Astrocyte of the cerebellum (primary cell): Measurements from ENCODE around the gene GRIK5.

Source experiments
- DNase-seq: peaks from one replicate; pipeline ENCODE4 v3.0.0-alpha.2; 2011; ENCODE audit warnings: low read depth
- H3K4me3 ChIP-seq: 2 replicates; pipeline ENCODE4 v1.5.1; 2011; ENCODE audit warnings: mild to moderate bottlenecking, low read depth, low read length, moderate library complexity
- in situ Hi-C: cut with HindIII; loops from 2 replicates; pipeline ENCODE4 v1.10.0; 2017; ENCODE audit warnings: low sequenced_read_pairs
- TF ChIP-seq, protein P1 (sequence below): IDR thresholded peaks from 2 replicates; pipeline ENCODE4 v1.5.1; 2012; ENCODE audit warnings: low read length, low read depth, moderate library complexity, mild to moderate bottlenecking; ENCODE audit errors: missing control alignments

The GRIK5 gene

DNA sequence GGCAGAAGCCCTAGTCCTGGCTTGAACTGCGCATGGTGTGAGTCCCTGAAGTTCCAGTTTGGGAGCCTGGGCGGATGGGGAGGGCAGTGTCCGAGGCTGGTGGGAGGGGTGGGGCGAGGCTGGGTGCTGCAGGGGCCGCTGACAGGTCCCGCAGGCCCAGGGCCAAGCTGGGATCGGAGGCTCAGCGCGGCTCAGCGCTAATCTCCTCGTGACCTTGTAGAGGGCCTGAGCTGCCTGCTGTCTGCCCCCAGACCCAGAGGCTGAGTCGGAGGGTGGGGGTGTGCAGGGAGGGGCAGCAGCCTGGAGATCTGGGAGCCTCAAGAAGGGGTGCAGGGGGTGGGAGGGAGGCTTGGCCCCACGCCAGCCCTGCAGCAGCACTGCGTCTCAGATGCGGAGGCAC lies 79.0 kb downstream of the GRIK5 start:
- TF ChIP-seq, protein P1, sequence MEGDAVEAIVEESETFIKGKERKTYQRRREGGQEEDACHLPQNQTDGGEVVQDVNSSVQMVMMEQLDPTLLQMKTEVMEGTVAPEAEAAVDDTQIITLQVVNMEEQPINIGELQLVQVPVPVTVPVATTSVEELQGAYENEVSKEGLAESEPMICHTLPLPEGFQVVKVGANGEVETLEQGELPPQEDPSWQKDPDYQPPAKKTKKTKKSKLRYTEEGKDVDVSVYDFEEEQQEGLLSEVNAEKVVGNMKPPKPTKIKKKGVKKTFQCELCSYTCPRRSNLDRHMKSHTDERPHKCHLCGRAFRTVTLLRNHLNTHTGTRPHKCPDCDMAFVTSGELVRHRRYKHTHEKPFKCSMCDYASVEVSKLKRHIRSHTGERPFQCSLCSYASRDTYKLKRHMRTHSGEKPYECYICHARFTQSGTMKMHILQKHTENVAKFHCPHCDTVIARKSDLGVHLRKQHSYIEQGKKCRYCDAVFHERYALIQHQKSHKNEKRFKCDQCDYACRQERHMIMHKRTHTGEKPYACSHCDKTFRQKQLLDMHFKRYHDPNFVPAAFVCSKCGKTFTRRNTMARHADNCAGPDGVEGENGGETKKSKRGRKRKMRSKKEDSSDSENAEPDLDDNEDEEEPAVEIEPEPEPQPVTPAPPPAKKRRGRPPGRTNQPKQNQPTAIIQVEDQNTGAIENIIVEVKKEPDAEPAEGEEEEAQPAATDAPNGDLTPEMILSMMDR: no peak
- DNase-seq: no peak
- in situ Hi-C loops: no loop called here

DNA sequence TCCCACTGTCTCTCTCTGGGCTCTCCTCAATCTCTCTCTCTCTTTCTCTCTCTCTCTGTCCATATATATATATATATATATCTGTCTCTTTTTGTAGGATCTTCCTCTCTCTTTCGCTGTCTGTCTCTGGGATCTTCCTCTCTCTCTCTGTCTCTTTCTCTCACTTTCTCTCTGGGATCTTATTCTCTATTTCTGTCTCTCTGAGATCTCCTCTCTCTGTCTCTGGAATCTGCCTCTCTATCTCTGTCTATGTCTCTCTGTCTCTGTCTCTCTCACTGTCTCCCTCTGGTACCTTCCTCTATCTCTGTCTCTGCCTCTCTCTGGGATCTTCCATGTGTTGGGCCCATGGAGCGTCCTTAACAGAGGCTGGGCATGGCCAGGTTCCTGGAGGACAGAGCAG lies 79.4 kb downstream of the GRIK5 start:
- TF ChIP-seq, protein P1: no peak
- no peak overlapping the region for H3K4me3 ChIP-seq
- DNase-seq: no peak
- in situ Hi-C loops: no loop called here

More for the DNA sequence above, 79.0 kb downstream of the GRIK5 start:
- no peak overlapping the region for H3K4me3 ChIP-seq

DNA sequence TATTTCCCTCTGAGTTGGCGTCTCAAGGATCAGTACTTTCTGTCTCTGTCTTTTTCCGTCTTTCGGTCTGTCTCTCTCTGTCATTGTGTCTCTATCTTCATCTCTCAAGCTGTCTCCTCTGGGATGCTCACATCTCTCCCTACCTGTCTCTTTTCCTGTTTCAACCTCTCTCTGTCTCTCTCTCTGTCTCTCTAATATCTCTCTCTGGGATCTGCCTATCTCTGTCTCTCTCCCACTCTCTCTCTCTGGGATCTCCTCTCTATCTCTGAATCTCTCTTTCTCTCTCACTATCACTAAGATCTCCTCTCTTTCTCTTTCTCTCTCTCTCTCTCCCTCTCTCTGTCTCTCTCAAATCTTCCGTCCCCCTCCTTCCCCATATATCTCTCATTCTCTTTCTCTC lies 80.0 kb downstream of the GRIK5 start:
- no peak overlapping the region for H3K4me3 ChIP-seq
- in situ Hi-C loops: no loop called here
- DNase-seq: no peak
- TF ChIP-seq, protein P1: no peak

DNA sequence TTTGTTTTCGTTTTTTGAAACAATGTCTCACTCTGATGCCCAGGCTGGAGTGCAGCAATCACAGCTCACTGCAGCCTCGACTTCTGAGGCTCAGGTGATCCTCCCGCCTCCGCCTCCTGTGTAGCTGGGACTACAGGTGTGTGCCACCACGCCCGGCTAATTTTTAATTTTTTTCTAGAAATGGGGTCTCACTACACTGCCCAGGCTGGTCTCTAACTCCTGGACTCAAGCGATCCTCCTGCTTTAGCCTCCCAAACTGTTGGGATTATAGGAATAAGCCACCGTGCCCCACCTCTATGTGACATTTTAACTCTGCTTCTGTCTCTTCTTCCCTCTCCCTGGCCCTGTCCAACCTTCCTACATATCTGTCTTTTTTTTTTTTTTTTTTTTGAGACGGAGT lies 81.1 kb downstream of the GRIK5 start:
- H3K4me3 ChIP-seq: no peak overlapping the region
- in situ Hi-C loops: no loop called here
- DNase-seq: no peak
- TF ChIP-seq, protein P1: no peak

DNA sequence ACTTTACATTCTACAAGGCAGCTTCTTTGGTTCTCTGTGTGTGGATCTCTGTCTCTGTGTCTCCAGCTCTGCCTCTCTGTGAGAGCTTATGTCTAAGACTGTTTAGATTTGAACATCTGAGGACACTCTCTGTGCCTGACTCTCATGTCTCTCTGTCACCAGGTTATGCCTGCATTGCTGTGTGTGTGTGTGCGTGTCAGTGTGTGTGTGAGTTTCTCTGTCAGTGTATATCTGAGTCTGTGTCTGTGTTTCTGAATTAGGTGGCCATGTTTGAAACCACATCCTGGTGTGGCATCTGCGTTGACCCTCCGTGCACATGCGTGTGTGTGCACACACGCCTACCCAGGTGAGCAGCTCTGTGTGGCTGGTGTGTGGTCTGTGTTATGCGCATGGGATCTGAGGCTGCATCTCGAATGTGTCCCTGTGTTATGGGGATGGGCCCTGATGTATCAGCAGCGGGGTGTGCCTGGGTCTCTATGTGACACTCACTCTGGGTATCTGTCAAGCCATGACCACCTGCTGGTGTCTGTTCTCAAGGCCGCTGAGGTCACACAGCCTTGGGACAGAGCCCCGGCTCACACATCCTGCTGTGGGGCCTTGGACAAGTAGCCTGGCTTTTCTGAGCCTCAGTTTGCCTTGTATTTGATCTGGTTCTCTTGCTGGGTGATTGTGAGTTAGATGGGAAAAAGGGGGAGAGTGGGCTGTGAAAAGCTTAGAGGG lies 82.7 kb downstream of the GRIK5 start:
- no peak overlapping the region for H3K4me3 ChIP-seq
- no peak for DNase-seq
- in situ Hi-C loops: no loop called here
- TF ChIP-seq, protein P1: no peak

DNA sequence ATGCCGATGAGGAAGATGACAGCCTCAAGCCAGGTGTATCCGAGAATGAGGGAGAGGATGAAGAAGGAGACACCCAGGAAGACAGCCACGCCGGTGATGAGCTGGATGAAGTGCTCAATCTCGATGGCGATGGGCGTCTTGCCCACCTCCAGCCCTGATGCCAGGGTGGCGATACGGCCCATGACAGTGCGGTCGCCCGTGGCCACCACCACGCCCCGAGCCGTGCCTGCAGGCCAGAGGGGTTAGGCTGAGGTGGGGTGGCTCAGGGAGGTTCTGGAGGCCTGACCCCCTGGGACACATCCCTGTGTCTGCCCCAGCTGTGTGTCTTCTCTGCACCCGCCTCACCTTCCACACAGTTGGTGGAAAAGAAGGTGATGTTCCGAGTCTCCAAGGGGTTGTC lies 85.0 kb downstream of the GRIK5 start:
- DNase-seq: no peak
- TF ChIP-seq, protein P1: no peak
- in situ Hi-C loops: no loop called here
- H3K4me3 ChIP-seq: no peak overlapping the region
